IMR-90 (cell line): ENCODE data around the gene ANKRD63. TPM values are rescaled to one million over a fixed set of nuclear protein-coding genes. Genes with fewer than 3 reads are reported as not detected.

Experiments
- ATAC-seq: fragments of 200-7000 bp; cut with Tn5 transposase; 2 replicates; pipeline ENCODE4 v1.9.1; 2020; ENCODE audit warnings: low read depth, mild to moderate bottlenecking, moderate library complexity
- BruUV-seq: library from RNA; stranded (reverse); fragments of 400-500 nt; replicated peaks from 2 replicates; lab custom pipeline; 2021; lab: Mats Ljungman, UMichigan
- CTCF ChIA-PET: fragments of 300-600 bp; formaldehyde crosslinking; extraction: SDS; loops from one replicate; lab custom pipeline; 2021; ENCODE audit warnings: antibody characterized with exemption; lab: Yijun Ruan, JAX
- POLR2A ChIA-PET: fragments of 300-600 bp; sonication (Branson Sonifier 250); formaldehyde crosslinking; loops from one replicate; lab custom pipeline; 2022; ENCODE audit warnings: antibody characterized with exemption; ENCODE audit not compliant: unreplicated experiment; lab: Charles Lee
- DNase-seq: peaks from one replicate; pipeline ENCODE4 v3.0.0; 2013
- H2AFZ ChIP-seq: replicated peaks from 2 replicates; pipeline ENCODE3; 2013; ENCODE audit warnings: low read length, mild to moderate bottlenecking; ENCODE audit not compliant: poor library complexity
- H2AK5ac ChIP-seq: 2 replicates; pipeline ENCODE4 v1.6.1; 2013; ENCODE audit warnings: low read depth, low read length, inconsistent platforms
- H2AK9ac ChIP-seq: replicated peaks from 2 replicates; pipeline ENCODE3; 2013; ENCODE audit warnings: mild to moderate bottlenecking, low read depth, low read length, moderate library complexity; ENCODE audit not compliant: poor library complexity
- H2BK120ac ChIP-seq: 2 replicates; pipeline ENCODE4 v1.6.1; 2013; ENCODE audit warnings: low read depth, low read length, inconsistent platforms
- H2BK15ac ChIP-seq: 3 replicates; pipeline ENCODE4 v1.6.1; 2013; ENCODE audit warnings: low read depth, low read length, inconsistent platforms
- H2BK20ac ChIP-seq: 2 replicates; pipeline ENCODE4 v1.6.1; 2013; ENCODE audit warnings: low read depth, mild to moderate bottlenecking, inconsistent platforms, low read length, moderate library complexity
- H2BK5ac ChIP-seq: 2 replicates; pipeline ENCODE4 v1.6.1; 2013; ENCODE audit warnings: mild to moderate bottlenecking, low read depth, low read length, inconsistent platforms; ENCODE audit not compliant: poor library complexity, severe bottlenecking
- H3K14ac ChIP-seq: replicated peaks from 2 replicates; pipeline ENCODE4 v1.6.1; 2013; ENCODE audit warnings: low read depth, low read length, inconsistent platforms
- H3K18ac ChIP-seq: 2 replicates; pipeline ENCODE4 v1.6.1; 2013; ENCODE audit warnings: low read depth, low read length, control low read depth
- H3K23ac ChIP-seq: 2 replicates; pipeline ENCODE4 v1.6.1; 2013; ENCODE audit warnings: low read depth, low read length, inconsistent platforms
- H3K27ac ChIP-seq: 2 replicates; pipeline ENCODE4 v1.5.1; 2013; ENCODE audit warnings: mild to moderate bottlenecking, control low read depth, low read length; ENCODE audit not compliant: insufficient read depth
- H3K27me3 ChIP-seq: 2 replicates; pipeline ENCODE4 v1.6.1; 2013; ENCODE audit warnings: low read length; ENCODE audit not compliant: control insufficient read depth, insufficient read depth
- H3K36me3 ChIP-seq: 2 replicates; pipeline ENCODE4 v1.6.1; 2013; ENCODE audit warnings: low read length, mixed read lengths; ENCODE audit not compliant: control insufficient read depth, insufficient read depth
- H3K4ac ChIP-seq: 2 replicates; pipeline ENCODE4 v1.6.1; 2013; ENCODE audit warnings: low read depth, low read length, inconsistent platforms
- H3K4me1 ChIP-seq: 2 replicates; pipeline ENCODE4 v1.6.1; 2013; ENCODE audit warnings: low read length, mixed read lengths; ENCODE audit not compliant: control insufficient read depth, insufficient read depth
- H3K4me2 ChIP-seq: 2 replicates; pipeline ENCODE4 v1.6.1; 2013; ENCODE audit warnings: low read depth, mild to moderate bottlenecking, control low read depth, low read length, moderate library complexity
- H3K4me3 ChIP-seq: 2 replicates; pipeline ENCODE4 v1.5.1; 2013; ENCODE audit warnings: low read depth, mild to moderate bottlenecking, control low read depth, low read length, moderate library complexity; ENCODE audit not compliant: insufficient read depth
- H3K56ac ChIP-seq: 2 replicates; pipeline ENCODE4 v1.6.1; 2013; ENCODE audit warnings: low read length, inconsistent platforms; ENCODE audit not compliant: insufficient read depth; ENCODE audit errors: extremely low read depth
- H3K79me1 ChIP-seq, 2 experiments: 2 replicates each; pipeline ENCODE4 v1.6.1; 2013; ENCODE audit warnings: low read length in 2 of 2, inconsistent platforms in 1 of 2, low read depth in 1 of 2
- H3K9ac ChIP-seq: 2 replicates; pipeline ENCODE4 v1.6.1; 2013; ENCODE audit warnings: low read depth, low read length, control low read depth
- H3K9me1 ChIP-seq: 2 replicates; pipeline ENCODE4 v1.6.1; 2013; ENCODE audit warnings: low read length, inconsistent platforms; ENCODE audit not compliant: insufficient read depth
- H3K9me3 ChIP-seq: 2 replicates; pipeline ENCODE4 v1.6.1; 2013; ENCODE audit warnings: low read length; ENCODE audit not compliant: control insufficient read depth, insufficient read depth
- H4K20me1 ChIP-seq: 2 replicates; pipeline ENCODE4 v1.6.1; 2013; ENCODE audit warnings: low read length, inconsistent platforms; ENCODE audit not compliant: insufficient read depth
- H4K5ac ChIP-seq: 2 replicates; pipeline ENCODE4 v1.6.1; 2013; ENCODE audit warnings: mild to moderate bottlenecking, low read depth, low read length, control low read depth
- H4K8ac ChIP-seq, 2 experiments: 2 replicates each; pipeline ENCODE4 v1.6.1; 2013; ENCODE audit warnings: low read depth in 2 of 2, low read length in 2 of 2, control low read depth in 1 of 2, inconsistent platforms in 1 of 2
- H4K91ac ChIP-seq: 2 replicates; pipeline ENCODE4 v1.6.1; 2013; ENCODE audit warnings: low read depth, low read length, inconsistent platforms; ENCODE audit not compliant: insufficient read depth
- CTCF ChIP-seq: conservative IDR thresholded peaks from 2 replicates; pipeline ENCODE4 v1.5.1; 2012; ENCODE audit warnings: mild to moderate bottlenecking, low read depth, low read length, improper control_type of control experiment
- MAFK ChIP-seq: IDR thresholded peaks from 2 replicates; pipeline ENCODE4 v1.6.1; 2012; ENCODE audit warnings: low read depth, low read length, improper control_type of control experiment
- MAZ ChIP-seq: IDR thresholded peaks from 2 replicates; pipeline ENCODE4 v1.6.1; 2012; ENCODE audit warnings: low read depth, mild to moderate bottlenecking, low read length, improper control_type of control experiment, moderate library complexity, borderline replicate concordance
- RAD21 ChIP-seq: IDR thresholded peaks from 2 replicates; pipeline ENCODE4 v1.6.1; 2012; ENCODE audit warnings: low read length, improper control_type of control experiment
- SMC3 ChIP-seq: fragments of 150-350 bp; IDR thresholded peaks from 2 replicates; pipeline ENCODE4 v1.6.1; 2016; ENCODE audit warnings: low read depth, mild to moderate bottlenecking, antibody characterized with exemption, low read length, moderate library complexity
- WGBS, 2 experiments: methylation state at CpG; one replicate each; pipeline versions ENCODE4 v1.1.5 to v1.1.7; 2013; ENCODE audit warnings: missing lambda C conversion rate in 2 of 2; ENCODE audit not compliant: insufficient read length in 1 of 2; ENCODE audit errors: extremely low coverage in 2 of 2; 5-methylcytosine and 5-hydroxymethylcytosine counted together
- dilution Hi-C: fragments of 300-500 bp; cut with HindIII; formaldehyde crosslinking; loops from one replicate; pipeline ENCODE4 v1.14.3; 2018; ENCODE audit warnings: low sequenced_read_pairs; ENCODE audit not compliant: unreplicated experiment
- in situ Hi-C: fragments of 300-500 bp; cut with MboI; formaldehyde crosslinking; loops from 3 replicates; pipeline ENCODE4 v1.14.3; 2019; ENCODE audit warnings: low sequenced_read_pairs, inconsistent platforms, mixed read lengths
- intact Hi-C: fragments of 100-400 bp; cut with micrococcal nuclease; formaldehyde crosslinking; loops from 2 replicates; pipeline ENCODE4 v1.10.0; 2022
- polyA plus RNA-seq, 3 experiments: library from polyadenylated mRNA; depleted of rRNA; stranded (reverse); fragments of >200 nt; gene quantifications; 2 replicates each; pipeline ENCODE4 v1.2.3, GENCODE V29; 2012; ENCODE audit warnings: low replicate concordance in 1 of 3
- total RNA-seq: library from RNA; depleted of rRNA; stranded (reverse); fragments of >200 nt; gene quantifications from 2 replicates; pipeline ENCODE4 v1.2.3, GENCODE V29; 2012

ANKRD63 gene
- total and polyA plus RNA-seq, 2 of the 4 experiments (the other 2 are of a cell fraction): not detected

- H3K9me3 ChIP-seq: no peaks in the 10 kb centered on the region
- no peak overlapping the region for H2AK5ac ChIP-seq
- no peak overlapping the region for H3K27ac ChIP-seq
- peak overlapping the region; percentile 79 for H2AFZ ChIP-seq
- no peak overlapping the region for H2AK9ac ChIP-seq
- no peak overlapping the region for H3K18ac ChIP-seq
- H2BK120ac ChIP-seq: no peak overlapping the region
- no peak overlapping the region for H3K4me3 ChIP-seq
- no peak overlapping the region for H2BK20ac ChIP-seq
- ATAC-seq (peak; percentile 68), DNase-seq (no peak)
- 4% methylated on average over 11 of the region's 40 CpGs; no CpG with 5 or more reads in 1 of the 2 experiments for WGBS, 2 experiments
- peaks cover 66% of the 10 kb centered on the region for H3K27me3 ChIP-seq
- POLR2A ChIA-PET: no interaction called here
- no peak overlapping the region for H4K8ac ChIP-seq
- no peak overlapping the region for H3K9ac ChIP-seq
- H3K36me3 ChIP-seq: no peaks in the 10 kb centered on the region
- no peak overlapping the region for H4K5ac ChIP-seq
- H3K4me1 ChIP-seq: peaks cover 4% of the 10 kb centered on the region
- CTCF ChIA-PET: interaction anchor here (0.6 to 1.6 kb wide), 16 partner anchors 11 to 977 kb away, joined by 3 to 13 read pairs (median 4); partner anchors contain the start of genes INAFM2, IVD and PLCB2
- intact Hi-C loops: loop anchor here (1.0 kb wide), 2 partner anchors 31 to 142 kb away; no protein-coding TSS in a partner anchor
- TF ChIP-seq MAFK: no peak
- TF ChIP-seq CTCF: peak; percentile 89
- TF ChIP-seq MAZ: 0 out of 2 replicates have a peak, but pooled peaks have one; percentile 63
- TF ChIP-seq SMC3: peak; percentile 95
- peak; percentile 87 for TF ChIP-seq RAD21
- in situ Hi-C loops: loop anchor here (5.0 kb wide), 1 partner anchor 148 kb away; no protein-coding TSS in a partner anchor
- no TSS peak for BruUV-seq
- no peaks in the 10 kb centered on the region for H4K20me1 ChIP-seq
- no peak overlapping the region for H3K56ac ChIP-seq
- dilution Hi-C loops: no loop called here
- no peak overlapping the region for H2BK5ac ChIP-seq
- H3K4me2 ChIP-seq: no peak overlapping the region
- H3K9me1 ChIP-seq: no peaks in the 10 kb centered on the region
- no peak overlapping the region for H3K14ac ChIP-seq
- no peak overlapping the region for H3K23ac ChIP-seq
- H2BK15ac ChIP-seq: no peak overlapping the region
- no peaks in the 10 kb centered on the region for H3K79me1 ChIP-seq
- no peak overlapping the region for H4K91ac ChIP-seq
- no peak overlapping the region for H3K4ac ChIP-seq
Measured at GRCh38 chr15:40279437-40280141, 3.3 kb downstream of the ANKRD63 start.
